Lung (tissue), 12 donors: ENCODE results near the gene DSPP. TPM values are rescaled to one million over a fixed set of nuclear protein-coding genes. Genes with fewer than 3 reads are reported as not detected.

Experiments
- ATAC-seq: fragments of 200-7000 bp; cut with Tn5 transposase; one replicate; pipeline ENCODE4 v1.9.1; 2020; ENCODE audit warnings: moderate number of reproducible peaks; ENCODE audit not compliant: insufficient read depth, low FRiP score
- DNase-seq, 3 donors: peaks; one replicate each; pipeline ENCODE4 v3.0.0-alpha.2; 2013 to 2017
- H3K27ac ChIP-seq, 2 donors: one replicate each; pipeline ENCODE4 v1.5.1; 2013; ENCODE audit warnings: mild to moderate bottlenecking in 2 of 2, moderate library complexity in 2 of 2, control low read depth in 1 of 2, inconsistent platforms in 1 of 2, low read depth in 1 of 2, low read length in 1 of 2
- H3K27me3 ChIP-seq, 3 donors: one replicate each; pipeline ENCODE4 v1.5.1; 2013; ENCODE audit warnings: low read length in 2 of 3; ENCODE audit not compliant: control insufficient read depth in 3 of 3, insufficient read depth in 3 of 3
- H3K36me3 ChIP-seq, 4 donors: one replicate each; pipeline ENCODE4 v1.5.1; 2013; ENCODE audit warnings: low read length in 4 of 4, mild to moderate bottlenecking in 1 of 4, moderate library complexity in 1 of 4; ENCODE audit not compliant: control insufficient read depth in 4 of 4, insufficient read depth in 4 of 4
- H3K4me1 ChIP-seq, 5 donors: one replicate each; pipeline ENCODE4 v1.5.1; 2013; ENCODE audit warnings: low read length in 5 of 5, mild to moderate bottlenecking in 2 of 5, moderate library complexity in 1 of 5; ENCODE audit not compliant: control insufficient read depth in 5 of 5, insufficient read depth in 5 of 5
- H3K4me3 ChIP-seq: one replicate; pipeline ENCODE4 v1.5.1; 2013; ENCODE audit warnings: mild to moderate bottlenecking, control low read depth, moderate library complexity
- H3K9ac ChIP-seq, 2 donors: one replicate each; pipeline ENCODE4 v1.5.1; 2013; ENCODE audit warnings: low read length in 2 of 2, control low read depth in 1 of 2; ENCODE audit not compliant: insufficient read depth in 1 of 2
- H3K9me3 ChIP-seq, 4 donors: one replicate each; pipeline ENCODE4 v1.5.1; 2013; ENCODE audit warnings: low read length in 3 of 4, mild to moderate bottlenecking in 1 of 4, moderate library complexity in 1 of 4; ENCODE audit not compliant: control insufficient read depth in 4 of 4, insufficient read depth in 3 of 4
- WGBS, 2 donors: extraction: QIAGEN DNeasy Blood & Tissue Kit; methylation state at CpG; one replicate each; pipeline ENCODE4 v1.1.7; 2013; 5-methylcytosine and 5-hydroxymethylcytosine counted together
- polyA plus RNA-seq, 2 donors: library from polyadenylated mRNA; stranded (reverse); fragments of 200-250 nt; gene quantifications; one replicate each; pipeline ENCODE4 v1.2.1, GENCODE V29; 2013
- total RNA-seq, 2 donors: library from RNA; depleted of rRNA in 1 of 2; stranded (reverse); fragments of >200 nt in 1 of 2; gene quantifications; one replicate each; pipeline ENCODE4 v1.2.1, GENCODE V29; 2014 to 2021
- TF ChIP-seq, protein P1 (sequence below): IDR thresholded peaks from 2 replicates; pipeline ENCODE4 v1.5.1; 2012; ENCODE audit warnings: mild to moderate bottlenecking; ENCODE audit errors: control extremely low read depth, extremely low read depth
- donor health status: control.
- donor health status: control.
- donor health status: Bipolar disorder and iron deficiency.
- donor health status: healthy.
- donor health status: DM: yes; HTN: yes; CAD: no.

The DSPP gene
- total and polyA plus RNA-seq, 4 donors, result not detected

DNA sequence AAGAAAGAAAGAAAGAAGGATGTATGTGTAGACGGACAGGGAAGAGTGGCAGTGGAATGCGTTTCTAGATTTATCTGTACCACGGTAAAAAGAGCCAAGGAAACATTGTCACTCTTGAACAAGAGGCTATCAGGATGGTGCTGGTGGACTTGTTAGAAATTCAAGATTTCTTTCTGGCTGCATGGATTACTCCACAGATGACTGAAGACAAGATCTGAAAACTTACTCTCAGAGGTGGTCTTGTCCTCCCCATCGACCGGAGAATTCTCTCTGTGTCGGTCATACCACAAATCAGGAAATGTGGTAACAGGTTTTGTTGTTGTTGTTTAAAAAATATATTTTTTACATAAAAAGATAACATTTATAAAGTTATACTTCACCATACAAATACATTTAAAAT is 11.8 kb downstream of the DSPP start:
- H3K9ac ChIP-seq, result no peak overlapping the region
- WGBS, 2 donors, result 75 to 84% methylated on average over 6 of the region's 6 CpGs
- no peaks in the 10 kb centered on the region for H3K4me1 ChIP-seq
- ATAC-seq (no peak), DNase-seq (no peak)
- no peaks in the 10 kb centered on the region for H3K36me3 ChIP-seq
- H3K27ac ChIP-seq, result peak overlapping the region in 1 of 2 donors; percentile 17
- H3K9me3 ChIP-seq, result peaks cover 0 to 6% (median 0%) of the 10 kb centered on the region in 4 donors
- TF ChIP-seq, protein P1, sequence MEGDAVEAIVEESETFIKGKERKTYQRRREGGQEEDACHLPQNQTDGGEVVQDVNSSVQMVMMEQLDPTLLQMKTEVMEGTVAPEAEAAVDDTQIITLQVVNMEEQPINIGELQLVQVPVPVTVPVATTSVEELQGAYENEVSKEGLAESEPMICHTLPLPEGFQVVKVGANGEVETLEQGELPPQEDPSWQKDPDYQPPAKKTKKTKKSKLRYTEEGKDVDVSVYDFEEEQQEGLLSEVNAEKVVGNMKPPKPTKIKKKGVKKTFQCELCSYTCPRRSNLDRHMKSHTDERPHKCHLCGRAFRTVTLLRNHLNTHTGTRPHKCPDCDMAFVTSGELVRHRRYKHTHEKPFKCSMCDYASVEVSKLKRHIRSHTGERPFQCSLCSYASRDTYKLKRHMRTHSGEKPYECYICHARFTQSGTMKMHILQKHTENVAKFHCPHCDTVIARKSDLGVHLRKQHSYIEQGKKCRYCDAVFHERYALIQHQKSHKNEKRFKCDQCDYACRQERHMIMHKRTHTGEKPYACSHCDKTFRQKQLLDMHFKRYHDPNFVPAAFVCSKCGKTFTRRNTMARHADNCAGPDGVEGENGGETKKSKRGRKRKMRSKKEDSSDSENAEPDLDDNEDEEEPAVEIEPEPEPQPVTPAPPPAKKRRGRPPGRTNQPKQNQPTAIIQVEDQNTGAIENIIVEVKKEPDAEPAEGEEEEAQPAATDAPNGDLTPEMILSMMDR, result no peak
- no peak overlapping the region for H3K4me3 ChIP-seq
- no peaks in the 10 kb centered on the region for H3K27me3 ChIP-seq

DNA sequence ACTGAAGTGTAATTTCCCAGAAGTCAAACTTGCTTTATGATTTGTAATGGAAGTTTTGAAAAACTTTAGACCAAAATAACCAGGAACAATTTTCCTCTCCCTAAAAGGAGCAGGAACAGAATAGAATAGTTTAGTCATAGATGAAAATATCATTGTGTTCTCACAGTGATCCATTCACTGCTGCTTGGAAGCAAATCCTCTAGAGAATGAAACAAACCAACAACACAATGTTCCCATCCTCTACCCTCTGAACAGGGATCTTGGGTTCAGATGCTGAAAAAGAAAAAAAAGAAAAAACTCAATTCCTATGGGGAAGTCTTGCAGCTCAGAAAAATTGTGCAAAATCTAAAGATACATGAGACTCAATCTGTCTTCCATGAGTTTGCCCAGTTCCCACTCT is 12.2 kb downstream of the DSPP start:
- Histone ChIP-seq H3K27ac (peak overlapping the region in 1 of 2 donors; percentile 88), H3K27me3 (no peaks in the 10 kb centered on the region), H3K4me1 (no peaks in the 10 kb centered on the region), H3K4me3 (no peak overlapping the region), H3K9me3 (peaks cover 0 to 2% (median 0%) of the 10 kb centered on the region in 4 donors), H3K36me3 (no peaks in the 10 kb centered on the region), H3K9ac (no peak overlapping the region)
- TF ChIP-seq, protein P1, result no peak
- DNase-seq (no peak), ATAC-seq (no peak)

DNA sequence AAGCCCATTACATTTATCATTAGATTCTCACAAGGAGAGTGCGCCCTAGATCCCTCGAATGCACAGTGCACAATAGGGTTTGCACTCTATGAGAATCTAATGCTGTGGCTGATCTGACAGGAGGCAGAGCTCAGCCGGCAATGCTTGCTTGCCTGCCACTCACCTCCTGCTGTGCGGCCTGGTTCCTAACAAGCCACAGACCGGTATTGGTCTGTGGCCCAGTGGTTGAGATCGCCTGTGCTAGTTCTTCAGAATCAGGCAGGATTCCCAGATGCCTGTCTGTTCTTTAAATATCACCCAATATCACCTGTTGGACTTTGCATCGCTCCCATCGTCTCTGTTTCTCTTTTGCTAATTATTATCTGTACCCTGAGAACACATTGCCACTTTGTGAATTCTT is 14.0 kb downstream of the DSPP start:
- DNase-seq, result no peak
- 89 to 94% methylated on average over 8 of the region's 8 CpGs for WGBS, 2 donors
- no peak overlapping the region for H3K9ac ChIP-seq
- H3K9me3 ChIP-seq, result no peaks in the 10 kb centered on the region
- H3K36me3 ChIP-seq, result no peaks in the 10 kb centered on the region
- H3K27me3 ChIP-seq, result no peaks in the 10 kb centered on the region
- no peak for ATAC-seq
- H3K27ac ChIP-seq, result peak overlapping the region in 1 of 2 donors; percentile 45
- no peak overlapping the region for H3K4me3 ChIP-seq
- TF ChIP-seq, protein P1, result no peak
- H3K4me1 ChIP-seq, result no peaks in the 10 kb centered on the region

DNA sequence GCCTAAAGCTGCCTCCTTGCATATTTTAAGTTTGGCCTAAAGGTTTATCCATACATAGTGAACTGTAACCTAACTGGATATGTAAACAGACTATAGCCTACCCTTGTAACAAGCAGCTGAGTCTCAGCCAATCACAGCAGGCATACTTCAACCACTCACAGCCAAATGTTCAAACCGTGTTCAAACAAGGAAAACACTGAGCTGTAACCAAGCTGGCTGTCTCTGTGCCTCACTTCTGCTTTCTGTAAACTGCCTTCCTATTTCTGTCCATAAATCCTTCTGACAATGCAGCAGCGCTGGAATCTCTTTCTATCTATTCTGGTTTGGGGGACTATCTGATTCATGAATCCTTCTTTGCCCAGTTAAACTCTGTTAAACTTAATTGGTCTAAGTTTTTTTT is 16.4 kb downstream of the DSPP start:
- TF ChIP-seq, protein P1, result no peak
- no peaks in the 10 kb centered on the region for H3K4me1 ChIP-seq
- no peaks in the 10 kb centered on the region for H3K27me3 ChIP-seq
- ATAC-seq (no peak), DNase-seq (no peak)
- no peak overlapping the region for H3K4me3 ChIP-seq
- no peak overlapping the region for H3K9ac ChIP-seq
- H3K27ac ChIP-seq, result no peak overlapping the region
- H3K9me3 ChIP-seq, result no peaks in the 10 kb centered on the region
- 17 to 42% methylated on average over 2 of the region's 2 CpGs for WGBS, 2 donors
- no peaks in the 10 kb centered on the region for H3K36me3 ChIP-seq
